Amniotic stem cell (primary cell): ENCODE measurements around the gene TYRP1.

Experiments used
- DNase-seq: peaks from one replicate; lab custom pipeline; 2025; lab: John Stamatoyannopoulos, UW

The TYRP1 gene

DNA sequence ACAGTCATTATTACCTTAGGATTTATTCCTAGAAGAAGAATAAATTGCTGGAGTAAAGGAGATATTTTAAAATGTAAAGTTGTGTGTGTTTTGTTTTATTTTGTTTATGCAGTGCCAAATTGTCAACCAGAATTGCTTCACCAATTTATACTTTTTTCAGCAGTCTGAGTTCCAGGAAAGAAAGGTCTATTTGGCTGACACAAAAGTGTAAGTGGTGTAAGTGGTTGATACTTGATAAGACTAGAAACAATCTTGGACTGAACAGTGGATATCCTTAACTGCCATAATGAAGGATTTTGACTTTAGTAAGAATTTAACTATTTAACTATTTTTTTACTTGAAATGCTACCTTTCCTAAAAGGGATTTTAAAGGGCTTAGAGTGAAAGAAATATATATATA lies 37.7 kb downstream of the TYRP1 start:
- no peak for DNase-seq

DNA sequence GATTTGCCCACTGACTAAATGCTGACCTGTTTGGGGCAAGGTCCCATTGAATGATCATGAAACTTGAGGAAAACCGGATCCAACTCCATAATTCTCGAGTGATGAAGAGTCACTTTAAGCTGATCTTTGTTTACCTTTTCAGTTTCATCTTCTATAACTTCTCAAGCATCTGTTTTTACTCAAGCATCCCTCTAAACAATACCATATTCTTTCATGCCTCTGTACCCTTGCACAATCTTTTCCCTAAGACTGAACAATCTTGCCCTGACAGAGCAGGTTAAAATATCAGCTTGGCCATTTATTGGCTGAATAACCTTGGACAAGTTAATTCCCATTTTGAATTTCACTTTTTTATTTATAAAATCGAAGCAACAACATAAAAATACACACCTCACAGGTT lies 39.8 kb downstream of the TYRP1 start:
- DNase-seq = no peak

DNA sequence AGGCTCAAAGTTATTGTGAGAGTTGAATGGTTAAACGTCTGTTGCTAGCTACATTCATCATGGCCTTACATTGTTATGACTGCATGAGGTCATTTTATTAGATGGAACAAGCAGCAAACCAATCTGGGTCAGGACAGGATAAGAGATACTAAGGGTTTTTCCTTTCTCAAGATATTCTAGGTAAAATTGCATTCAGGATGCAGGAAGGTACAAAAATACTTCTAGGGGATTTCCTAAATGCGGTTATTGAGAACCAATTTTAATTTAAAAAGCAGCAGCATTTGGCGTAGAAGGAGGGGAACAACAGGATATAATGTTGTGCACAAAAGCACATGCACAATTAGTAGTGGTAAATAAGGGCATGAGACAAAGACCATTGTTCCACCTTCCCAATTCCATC lies 42.5 kb downstream of the TYRP1 start:
- no peak for DNase-seq

DNA sequence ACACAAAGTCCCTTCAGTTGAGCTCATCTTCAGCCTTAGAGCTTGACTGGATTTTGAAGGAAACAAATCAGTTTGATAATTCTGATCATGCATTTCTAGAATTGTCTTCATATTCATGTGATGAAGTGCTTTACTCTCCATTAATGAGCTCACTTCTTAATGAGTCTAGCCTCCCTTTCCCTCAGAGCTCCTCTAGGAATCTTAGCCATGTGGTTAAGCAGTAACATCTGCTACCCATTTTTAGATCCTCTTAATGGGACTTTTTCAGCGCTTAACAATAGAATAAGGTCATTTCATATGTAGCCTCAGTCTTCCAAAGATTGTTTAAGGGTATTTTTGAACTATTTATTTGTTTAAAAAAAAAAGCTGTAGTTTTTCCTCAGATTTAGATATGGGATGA lies 44.7 kb downstream of the TYRP1 start:
- no peak for DNase-seq

GRCh38 chr9:12739014-12739652 lies 45.9 kb downstream of the TYRP1 start:
- no peak for DNase-seq

- DNase-seq = no peak
Observed at GRCh38 chr9:12740845-12741244, 47.7 kb downstream of the TYRP1 start.

- no peak for DNase-seq
Observed at GRCh38 chr9:12748016-12748415, 54.8 kb downstream of the TYRP1 start.

DNA sequence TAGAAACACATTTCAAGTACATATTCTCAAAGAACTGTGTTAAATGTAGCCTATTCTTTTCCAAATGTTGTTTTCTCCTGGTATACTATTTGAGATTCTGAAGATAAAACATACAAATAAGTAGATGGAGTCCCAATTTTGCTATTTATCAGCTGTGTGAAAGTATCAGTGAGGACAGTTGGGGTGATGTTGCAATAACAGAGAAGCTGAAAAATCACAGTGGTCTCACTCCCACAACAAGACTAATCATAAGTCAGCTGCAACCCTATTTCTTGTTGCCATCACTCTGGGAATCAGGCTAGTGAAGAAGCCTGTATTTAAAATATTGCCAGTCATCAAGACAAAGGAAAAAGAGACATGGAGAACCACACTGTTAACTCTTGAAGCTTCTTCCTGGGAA lies 55.8 kb downstream of the TYRP1 start:
- DNase-seq = no peak

DNA sequence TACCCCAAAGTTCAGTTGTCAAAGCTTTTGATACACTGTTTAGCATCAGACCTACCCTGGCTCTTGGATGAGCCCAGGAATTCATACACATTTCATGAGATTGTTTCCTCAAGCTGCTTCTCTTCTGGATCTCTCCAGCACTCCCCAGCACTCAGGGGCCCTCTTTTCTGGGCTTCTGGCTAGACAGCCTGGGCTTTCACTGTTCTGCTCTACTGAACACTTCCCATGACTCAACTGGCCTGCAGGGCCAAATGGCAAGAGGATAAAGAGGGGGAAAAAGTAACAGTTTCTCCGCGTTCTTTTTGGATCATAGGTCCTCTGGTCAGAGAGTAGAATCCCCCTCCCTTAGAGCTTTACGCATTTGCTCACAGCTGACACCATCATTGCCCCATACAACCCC lies 60.7 kb downstream of the TYRP1 start:
- DNase-seq = no peak

- no peak for DNase-seq
Observed at GRCh38 chr9:12759761-12760160, 66.6 kb downstream of the TYRP1 start.
